SK-N-SH (cell line): ENCODE measurements around the gene CYS1. TPM values are rescaled to one million over a fixed set of nuclear protein-coding genes. Genes with fewer than 3 reads are reported as not detected.

Experiments
- CTCF ChIA-PET: fragments of 300-600, 350-600 bp; formaldehyde crosslinking; extraction: SDS; loops from one replicate; lab custom pipeline; 2021; lab: Yijun Ruan, JAX
- POLR2A ChIA-PET: fragments of 350-600 bp; sonication (Branson Sonifier 250); formaldehyde crosslinking; extraction: SDS; loops from one replicate; lab custom pipeline; 2020; ENCODE audit warnings: antibody characterized with exemption, inconsistent platforms; lab: Yijun Ruan, JAX
- DNase-seq: peaks from one replicate; pipeline ENCODE4 v3.0.0; 2012
- H2AFZ ChIP-seq: fragments of 200-600 bp; sonication (generic); 2 replicates; pipeline ENCODE4 v1.8.1; 2016; ENCODE audit warnings: antibody characterized with exemption, mild to moderate bottlenecking, low read depth
- H3F3A ChIP-seq: fragments of 200-600 bp; sonication (generic); replicated peaks from 2 replicates; pipeline ENCODE3; 2016; ENCODE audit warnings: antibody characterized with exemption, mild to moderate bottlenecking; ENCODE audit not compliant: insufficient read depth
- H3K27ac ChIP-seq, 2 experiments: fragments of 200-500 bp in 1 of 2; fragments of 200-600 bp in 1 of 2; sonication (Bioruptor generic) in 1 of 2; sonication (generic), shearing (Covaris generic) in 1 of 2; 2 replicates each; pipeline versions ENCODE4 v1.5.1 to v1.6.1; 2014 to 2016; ENCODE audit warnings: low read depth in 2 of 2, inconsistent platforms in 1 of 2, low read length in 1 of 2, mild to moderate bottlenecking in 1 of 2, mixed read lengths in 1 of 2
- H3K27me3 ChIP-seq: fragments of 200-600 bp; sonication (generic), shearing (Covaris generic); 2 replicates; pipeline ENCODE4 v1.6.1; 2016; ENCODE audit warnings: mixed run types; ENCODE audit not compliant: insufficient read depth
- H3K36me3 ChIP-seq, 2 experiments: fragments of 200-500 bp in 1 of 2; fragments of 200-600 bp in 1 of 2; sonication (Bioruptor generic) in 1 of 2; sonication (generic) in 1 of 2; replicated peaks in 1 of 2; 2 replicates each; pipeline versions ENCODE3 to v1.5.1; 2014 to 2016; ENCODE audit warnings: low read length in 1 of 2, mild to moderate bottlenecking in 1 of 2; ENCODE audit not compliant: insufficient read depth in 2 of 2, control insufficient read depth in 1 of 2
- H3K4me1 ChIP-seq, 2 experiments: fragments of 200-500 bp in 1 of 2; fragments of 200-600 bp in 1 of 2; sonication (Bioruptor generic) in 1 of 2; sonication (generic), shearing (Covaris generic) in 1 of 2; 2 replicates each; pipeline versions ENCODE4 v1.5.1 to v1.6.1; 2014 to 2016; ENCODE audit warnings: low read depth in 1 of 2, low read length in 1 of 2, mixed run types in 1 of 2; ENCODE audit not compliant: insufficient read depth in 2 of 2, control insufficient read depth in 1 of 2
- H3K4me2 ChIP-seq: fragments of 200-600 bp; sonication (generic), shearing (Covaris generic); 2 replicates; pipeline ENCODE4 v1.6.1; 2017; ENCODE audit warnings: mixed run types
- H3K4me3 ChIP-seq, 2 experiments: fragments of 200-500 bp in 1 of 2; fragments of 200-600 bp in 1 of 2; sonication (Bioruptor generic) in 1 of 2; sonication (generic), shearing (Covaris generic) in 1 of 2; 2 replicates each; pipeline versions ENCODE4 v1.5.1 to v1.8.1; 2014 to 2016; ENCODE audit warnings: low read depth in 2 of 2, inconsistent platforms in 1 of 2, low read length in 1 of 2, mild to moderate bottlenecking in 1 of 2, mixed read lengths in 1 of 2, moderate library complexity in 1 of 2
- H3K79me2 ChIP-seq: fragments of 200-600 bp; sonication (generic); 2 replicates; pipeline ENCODE4 v1.8.1; 2017; ENCODE audit warnings: mild to moderate bottlenecking; ENCODE audit not compliant: insufficient read depth
- H3K9ac ChIP-seq: fragments of 200-600 bp; sonication (generic); 2 replicates; pipeline ENCODE4 v1.6.1; 2017; ENCODE audit warnings: mixed run types
- H3K9me2 ChIP-seq: fragments of 200-600 bp; sonication (generic); 2 replicates; pipeline ENCODE4 v1.6.1; 2017; ENCODE audit warnings: mixed run types
- H3K9me3 ChIP-seq: fragments of 200-600 bp; sonication (generic); 2 replicates; pipeline ENCODE4 v1.6.1; 2017; ENCODE audit warnings: mixed run types, mild to moderate bottlenecking, moderate library complexity
- H4K20me1 ChIP-seq: fragments of 200-600 bp; sonication (generic); 2 replicates; pipeline ENCODE4 v1.6.1; 2017; ENCODE audit warnings: mild to moderate bottlenecking, mixed run types; ENCODE audit not compliant: insufficient read depth
- ELF1 ChIP-seq: IDR thresholded peaks from 2 replicates; pipeline ENCODE4 v1.4.0; 2012
- FOSL2 ChIP-seq: IDR thresholded peaks from 2 replicates; pipeline ENCODE4 v1.4.0; 2012; ENCODE audit warnings: low read depth, mild to moderate bottlenecking, moderate library complexity, borderline replicate concordance
- FOXJ3 ChIP-seq: sonication (generic); formaldehyde crosslinking; IDR thresholded peaks from 2 replicates; pipeline ENCODE4 v1.5.1; 2020; ENCODE audit warnings: mild to moderate bottlenecking, missing genetic modification reagents
- GABPA ChIP-seq: IDR thresholded peaks from 2 replicates; pipeline ENCODE4 v1.4.0; 2012; ENCODE audit warnings: low read depth, mild to moderate bottlenecking
- GATA2 ChIP-seq: sonication (generic); formaldehyde crosslinking; IDR thresholded peaks from 2 replicates; pipeline ENCODE4 v1.5.0; 2020; ENCODE audit warnings: mild to moderate bottlenecking, missing genetic modification reagents
- RXRA ChIP-seq: IDR thresholded peaks from 2 replicates; pipeline ENCODE4 v1.4.0; 2012; ENCODE audit warnings: low read depth, mild to moderate bottlenecking, borderline replicate concordance
- TAF1 ChIP-seq: IDR thresholded peaks from 2 replicates; pipeline ENCODE4 v1.6.1; 2012; ENCODE audit warnings: low read depth, mild to moderate bottlenecking, low read length, moderate library complexity, borderline replicate concordance
- WGBS: methylation state at CpG from one replicate; pipeline ENCODE4 v1.1.6; 2017; ENCODE audit warnings: low lambda C conversion rate; 5-methylcytosine and 5-hydroxymethylcytosine counted together
- polyA plus RNA-seq, 3 experiments: library from polyadenylated mRNA; depleted of rRNA; stranded (reverse); fragments of >200 nt; gene quantifications; 2 replicates each; pipeline ENCODE4 v1.2.3, GENCODE V29; 2012
- TF ChIP-seq, protein P1 (sequence below): IDR thresholded peaks from 2 replicates; pipeline ENCODE4 v1.6.1; 2012; ENCODE audit warnings: mild to moderate bottlenecking, low read depth, low read length, moderate library complexity
- TF ChIP-seq, protein P2 (sequence below): IDR thresholded peaks from 2 replicates; pipeline ENCODE4; 2012
- TF ChIP-seq, protein P3 (sequence below): fragments of 200-600 bp; sonication (generic); IDR thresholded peaks from 2 replicates; pipeline ENCODE4 v1.6.1; 2017; ENCODE audit warnings: antibody characterized with exemption, mild to moderate bottlenecking, moderate library complexity
- TF ChIP-seq, protein P4 (sequence below): IDR thresholded peaks from 2 replicates; pipeline ENCODE4 v1.4.0; 2012; ENCODE audit warnings: low read depth, borderline replicate concordance
- TF ChIP-seq, protein P5 (sequence below): IDR thresholded peaks from 2 replicates; pipeline ENCODE4 v1.4.0; 2012; ENCODE audit warnings: low read depth

CYS1 gene
- polyA plus RNA-seq, 1 of the 3 experiments (the other 2 are of a cell fraction) = 1.2 TPM

DNA sequence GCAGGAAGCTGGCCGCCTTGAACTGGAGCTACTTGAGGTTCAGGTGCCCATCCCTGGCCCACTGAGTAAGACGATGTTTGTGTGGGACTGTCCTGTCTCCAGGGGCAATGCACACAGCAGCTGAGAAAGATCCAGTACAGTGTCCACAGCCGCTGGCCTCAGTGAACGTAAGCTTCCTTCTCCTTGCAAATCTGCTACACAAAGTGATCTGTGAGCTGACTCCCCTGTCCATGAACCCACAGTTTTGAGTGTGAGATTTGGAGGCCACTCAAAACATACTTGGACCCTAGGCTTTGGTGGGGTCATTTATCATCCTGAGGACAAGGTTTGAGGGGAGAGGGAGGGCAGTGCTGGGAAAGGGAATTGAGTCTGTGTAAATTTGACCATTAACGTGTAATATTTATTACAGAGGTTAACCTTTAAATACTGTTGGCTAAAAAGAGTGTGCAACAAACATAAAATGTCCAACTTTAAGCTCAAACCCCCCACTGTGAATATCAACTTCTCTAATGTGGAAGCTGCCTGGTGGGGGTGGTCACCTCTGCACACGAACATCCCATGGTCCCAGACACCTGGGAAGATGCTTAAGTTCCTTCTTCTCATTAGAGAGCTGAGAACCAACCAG, 4.9 kb upstream of the CYS1 start (continued):
- TF ChIP-seq, protein P1, sequence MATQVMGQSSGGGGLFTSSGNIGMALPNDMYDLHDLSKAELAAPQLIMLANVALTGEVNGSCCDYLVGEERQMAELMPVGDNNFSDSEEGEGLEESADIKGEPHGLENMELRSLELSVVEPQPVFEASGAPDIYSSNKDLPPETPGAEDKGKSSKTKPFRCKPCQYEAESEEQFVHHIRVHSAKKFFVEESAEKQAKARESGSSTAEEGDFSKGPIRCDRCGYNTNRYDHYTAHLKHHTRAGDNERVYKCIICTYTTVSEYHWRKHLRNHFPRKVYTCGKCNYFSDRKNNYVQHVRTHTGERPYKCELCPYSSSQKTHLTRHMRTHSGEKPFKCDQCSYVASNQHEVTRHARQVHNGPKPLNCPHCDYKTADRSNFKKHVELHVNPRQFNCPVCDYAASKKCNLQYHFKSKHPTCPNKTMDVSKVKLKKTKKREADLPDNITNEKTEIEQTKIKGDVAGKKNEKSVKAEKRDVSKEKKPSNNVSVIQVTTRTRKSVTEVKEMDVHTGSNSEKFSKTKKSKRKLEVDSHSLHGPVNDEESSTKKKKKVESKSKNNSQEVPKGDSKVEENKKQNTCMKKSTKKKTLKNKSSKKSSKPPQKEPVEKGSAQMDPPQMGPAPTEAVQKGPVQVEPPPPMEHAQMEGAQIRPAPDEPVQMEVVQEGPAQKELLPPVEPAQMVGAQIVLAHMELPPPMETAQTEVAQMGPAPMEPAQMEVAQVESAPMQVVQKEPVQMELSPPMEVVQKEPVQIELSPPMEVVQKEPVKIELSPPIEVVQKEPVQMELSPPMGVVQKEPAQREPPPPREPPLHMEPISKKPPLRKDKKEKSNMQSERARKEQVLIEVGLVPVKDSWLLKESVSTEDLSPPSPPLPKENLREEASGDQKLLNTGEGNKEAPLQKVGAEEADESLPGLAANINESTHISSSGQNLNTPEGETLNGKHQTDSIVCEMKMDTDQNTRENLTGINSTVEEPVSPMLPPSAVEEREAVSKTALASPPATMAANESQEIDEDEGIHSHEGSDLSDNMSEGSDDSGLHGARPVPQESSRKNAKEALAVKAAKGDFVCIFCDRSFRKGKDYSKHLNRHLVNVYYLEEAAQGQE = no peak
- TF ChIP-seq FOSL2 = no peak
- TF ChIP-seq, all 33 proteins: peak for 0

DNA sequence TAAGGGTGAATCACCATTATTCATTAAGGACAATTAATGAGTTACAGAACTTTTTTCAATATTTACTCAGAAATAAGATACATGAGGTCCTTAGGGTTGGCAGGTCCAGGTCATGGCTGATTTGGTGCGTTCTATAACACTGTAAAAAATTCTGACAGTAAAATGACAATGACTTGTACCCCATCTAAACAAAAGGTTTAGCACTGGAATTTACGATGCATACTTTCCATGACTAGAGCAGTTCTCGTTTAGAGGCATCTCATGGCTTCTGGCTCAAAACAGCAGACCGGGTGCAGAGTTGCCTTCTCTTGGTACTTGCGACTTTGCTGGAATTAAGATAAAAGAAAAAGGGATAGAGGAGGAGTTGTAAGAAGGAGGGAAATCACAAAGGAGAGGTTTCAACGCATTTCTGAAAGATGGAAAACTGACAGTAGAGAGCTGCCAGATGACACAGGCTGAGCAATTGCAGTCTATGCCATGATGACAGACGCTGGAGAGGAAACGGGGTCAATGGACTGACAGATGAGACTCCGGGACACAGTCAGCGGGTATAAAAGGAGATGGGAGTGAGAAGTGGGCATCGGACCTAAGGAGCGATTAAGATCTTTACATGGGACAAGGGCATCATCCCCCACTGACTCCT, 4.1 kb upstream of the CYS1 start:
- Histone ChIP-seq H3K4me3 (no peak overlapping the region), H3K36me3 (no peaks in the 10 kb centered on the region), H3K27me3 (peaks cover 25% of the 10 kb centered on the region), H3K27ac (no peak overlapping the region), H2AFZ (no peak overlapping the region), H4K20me1 (no peaks in the 10 kb centered on the region), H3K9me2 (no peaks in the 10 kb centered on the region), H3K9me3 (no peaks in the 10 kb centered on the region), H3K4me2 (no peak overlapping the region), H3F3A (peaks cover 7% of the 10 kb centered on the region), H3K4me1 (no peaks in the 10 kb centered on the region; a peak in 1 of 4 replicates), H3K9ac (no peak overlapping the region), H3K79me2 (no peaks in the 10 kb centered on the region)
- no peak for DNase-seq
- CTCF ChIA-PET = interaction anchor here (0.8 to 36.2 kb wide), 7 partner anchors 8 to 351 kb away, joined by 3 to 946 read pairs (median 6); partner anchors contain the start of gene CYS1
- TF ChIP-seq FOXJ3 (CRISPR knock-in tag) = no peak
- no peak for TF ChIP-seq GATA2 (CRISPR knock-in tag)
- TF ChIP-seq, protein P2, sequence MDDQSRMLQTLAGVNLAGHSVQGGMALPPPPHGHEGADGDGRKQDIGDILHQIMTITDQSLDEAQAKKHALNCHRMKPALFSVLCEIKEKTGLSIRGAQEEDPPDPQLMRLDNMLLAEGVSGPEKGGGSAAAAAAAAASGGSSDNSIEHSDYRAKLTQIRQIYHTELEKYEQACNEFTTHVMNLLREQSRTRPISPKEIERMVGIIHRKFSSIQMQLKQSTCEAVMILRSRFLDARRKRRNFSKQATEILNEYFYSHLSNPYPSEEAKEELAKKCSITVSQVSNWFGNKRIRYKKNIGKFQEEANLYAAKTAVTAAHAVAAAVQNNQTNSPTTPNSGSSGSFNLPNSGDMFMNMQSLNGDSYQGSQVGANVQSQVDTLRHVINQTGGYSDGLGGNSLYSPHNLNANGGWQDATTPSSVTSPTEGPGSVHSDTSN = no peak
- TF ChIP-seq, protein P3, sequence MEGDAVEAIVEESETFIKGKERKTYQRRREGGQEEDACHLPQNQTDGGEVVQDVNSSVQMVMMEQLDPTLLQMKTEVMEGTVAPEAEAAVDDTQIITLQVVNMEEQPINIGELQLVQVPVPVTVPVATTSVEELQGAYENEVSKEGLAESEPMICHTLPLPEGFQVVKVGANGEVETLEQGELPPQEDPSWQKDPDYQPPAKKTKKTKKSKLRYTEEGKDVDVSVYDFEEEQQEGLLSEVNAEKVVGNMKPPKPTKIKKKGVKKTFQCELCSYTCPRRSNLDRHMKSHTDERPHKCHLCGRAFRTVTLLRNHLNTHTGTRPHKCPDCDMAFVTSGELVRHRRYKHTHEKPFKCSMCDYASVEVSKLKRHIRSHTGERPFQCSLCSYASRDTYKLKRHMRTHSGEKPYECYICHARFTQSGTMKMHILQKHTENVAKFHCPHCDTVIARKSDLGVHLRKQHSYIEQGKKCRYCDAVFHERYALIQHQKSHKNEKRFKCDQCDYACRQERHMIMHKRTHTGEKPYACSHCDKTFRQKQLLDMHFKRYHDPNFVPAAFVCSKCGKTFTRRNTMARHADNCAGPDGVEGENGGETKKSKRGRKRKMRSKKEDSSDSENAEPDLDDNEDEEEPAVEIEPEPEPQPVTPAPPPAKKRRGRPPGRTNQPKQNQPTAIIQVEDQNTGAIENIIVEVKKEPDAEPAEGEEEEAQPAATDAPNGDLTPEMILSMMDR = no peak
- TF ChIP-seq GABPA = no peak
- TF ChIP-seq, protein P4, sequence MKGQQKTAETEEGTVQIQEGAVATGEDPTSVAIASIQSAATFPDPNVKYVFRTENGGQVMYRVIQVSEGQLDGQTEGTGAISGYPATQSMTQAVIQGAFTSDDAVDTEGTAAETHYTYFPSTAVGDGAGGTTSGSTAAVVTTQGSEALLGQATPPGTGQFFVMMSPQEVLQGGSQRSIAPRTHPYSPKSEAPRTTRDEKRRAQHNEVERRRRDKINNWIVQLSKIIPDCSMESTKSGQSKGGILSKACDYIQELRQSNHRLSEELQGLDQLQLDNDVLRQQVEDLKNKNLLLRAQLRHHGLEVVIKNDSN = no peak
- no peak for TF ChIP-seq TAF1
- no peak for TF ChIP-seq ELF1
- no peak for TF ChIP-seq FOSL2
- no peak for TF ChIP-seq RXRA
- TF ChIP-seq, protein P5, sequence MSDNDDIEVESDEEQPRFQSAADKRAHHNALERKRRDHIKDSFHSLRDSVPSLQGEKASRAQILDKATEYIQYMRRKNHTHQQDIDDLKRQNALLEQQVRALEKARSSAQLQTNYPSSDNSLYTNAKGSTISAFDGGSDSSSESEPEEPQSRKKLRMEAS = no peak
- POLR2A ChIA-PET = no interaction called here
- WGBS = 83% methylated on average over 12 of the region's 12 CpGs
